Dermis lymphatic vessel endothelial cell (primary cell): ENCODE results near the gene P3H1. TPM values are rescaled to one million over a fixed set of nuclear protein-coding genes. Genes with fewer than 3 reads are reported as not detected.

Source experiments
- total RNA-seq: library from RNA; depleted of rRNA; stranded (reverse); fragments of >200 nt; gene quantifications from 2 replicates; pipeline ENCODE4 v1.2.1, GENCODE V29; 2014

The P3H1 gene
- 71.1 and 80.8 TPM in 2 replicates for total RNA-seq

GRCh38 chr1:42766741-42767509 lies at the start of gene P3H1, which contains the start of gene C1orf50:
Gene P3H1 (minus strand): TSS chr1:42767028. CDS start chr1:42766971, 57 bp downstream.
Gene C1orf50 (plus strand): TSS chr1:42767249. CDS start chr1:42767312, 63 bp downstream.

DNA sequence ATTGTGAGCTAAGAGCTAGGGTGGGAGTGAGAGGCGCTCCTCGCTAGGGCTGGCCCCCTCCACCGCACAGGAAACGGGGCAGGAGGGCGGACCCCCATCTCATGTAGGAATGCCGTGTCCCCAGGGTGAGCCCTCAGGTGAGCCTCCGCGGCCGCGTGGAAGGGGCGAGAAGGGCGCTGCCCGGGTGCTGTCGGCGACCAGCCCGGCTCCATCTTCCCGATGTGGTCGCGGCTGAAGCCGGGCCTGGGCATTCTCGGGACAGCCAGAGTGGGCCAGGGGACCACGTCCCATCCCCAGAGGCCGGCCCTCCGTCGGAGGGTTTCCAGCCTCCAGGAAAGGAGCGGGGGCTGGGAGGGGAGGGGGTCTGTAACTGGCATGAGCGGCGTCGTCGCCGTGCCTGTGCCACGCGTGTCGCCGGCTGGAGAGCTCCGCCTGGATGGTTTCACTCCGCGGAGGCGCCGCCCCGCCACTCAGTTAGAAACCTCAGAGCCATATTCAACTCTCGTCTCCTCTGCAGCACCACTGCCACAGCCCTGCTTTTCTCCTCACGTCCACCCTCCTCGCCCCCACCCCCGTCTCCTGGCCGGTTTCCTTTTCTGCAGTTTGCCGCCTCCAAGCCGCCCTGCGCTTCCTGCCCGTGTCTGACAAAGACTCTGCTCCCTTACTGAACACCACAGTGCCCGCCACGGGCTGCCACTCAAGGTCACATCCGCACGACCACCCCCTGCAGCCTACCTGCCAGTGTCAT lies 18.3 kb upstream of the P3H1 start, which contains the start of gene TMEM269:
Gene TMEM269, plus strand, starts transcription at position 46 of the 748 bp plus-strand sequence. CDS start 4,903 bp downstream, outside the sequence.

DNA sequence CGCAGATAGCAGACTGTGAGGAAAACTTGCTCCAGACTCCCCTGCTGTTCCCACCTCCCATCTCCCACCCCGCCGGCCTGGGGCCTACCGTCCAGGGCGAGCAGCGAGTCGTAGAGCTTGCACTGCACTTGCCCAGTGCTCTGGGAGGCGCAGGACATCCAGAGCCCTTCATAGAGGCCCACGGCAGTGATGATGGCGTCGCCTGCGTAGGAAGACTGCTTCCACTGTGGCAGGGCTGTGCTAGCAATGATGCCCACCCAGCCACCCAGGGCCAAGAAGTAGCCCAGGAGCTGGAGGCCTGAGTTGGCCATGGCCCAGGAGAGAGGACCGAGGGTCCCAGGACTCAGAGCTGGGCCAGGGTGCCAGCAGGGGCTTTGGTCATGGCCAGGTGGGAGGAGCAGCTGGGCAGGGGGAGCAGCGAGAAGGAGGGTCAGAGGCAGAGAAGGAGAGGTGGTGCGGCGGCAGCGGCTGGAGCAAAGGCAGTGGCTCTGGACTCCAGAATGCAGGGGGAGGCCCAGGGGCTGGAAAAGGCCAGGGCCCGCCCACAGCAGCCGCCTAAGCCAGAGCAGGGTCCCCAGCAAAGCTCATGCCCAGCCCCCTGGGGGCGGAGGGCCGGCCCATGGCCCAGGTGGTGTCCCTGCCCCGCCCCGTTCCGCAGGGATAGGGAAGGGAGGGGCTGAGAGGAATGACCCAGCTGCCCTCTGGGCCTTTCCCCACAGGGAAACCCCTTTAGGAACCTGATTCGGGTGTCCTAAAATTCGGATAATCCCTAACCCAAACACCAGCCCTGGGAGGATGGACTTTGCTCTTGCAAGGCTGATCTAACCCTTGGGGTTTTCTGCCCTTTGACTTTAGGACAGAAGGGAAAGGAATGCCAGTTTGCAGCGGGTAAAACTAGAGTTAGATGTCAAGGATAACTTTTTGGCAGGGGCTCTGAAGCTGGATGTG lies 26.8 kb downstream of the P3H1 start, which contains the start of gene CLDN19:
Gene CLDN19, minus strand, starts transcription at position 484 of the 948 bp plus-strand sequence. Its CDS starts 173 bp downstream, at position 311.

Other genes with a start within 250 kb of the P3H1 start
- gene PPIH, start 108.6 kb downstream of the P3H1 start, total RNA-seq = 13.1 and 17.1 TPM in 2 replicates
- gene YBX1, start 84.6 kb downstream of the P3H1 start, total RNA-seq = 440 and 521 TPM in 2 replicates
- not detected in 2 replicates for gene CLDN19, start 26.8 kb downstream of the P3H1 start, total RNA-seq
- 2.8 and 4.6 TPM in 2 replicates for gene C1orf50, start 221 bp upstream of the P3H1 start, total RNA-seq
- gene TMEM269, start 18.0 kb upstream of the P3H1 start, total RNA-seq = under 0.01 TPM in 1 of 2 replicates, not detected in the other
- gene ERMAP, start 50.1 kb upstream of the P3H1 start, total RNA-seq = 9.1 and 10.7 TPM in 2 replicates
- gene SVBP, start 50.4 kb upstream of the P3H1 start, total RNA-seq = 21.1 and 32.9 TPM in 2 replicates
- 6.0 and 8.4 TPM in 2 replicates for gene ZNF691, start 79.6 kb upstream of the P3H1 start, total RNA-seq
- gene SLC2A1, start 191.8 kb upstream of the P3H1 start, total RNA-seq = 5.8 and 13.3 TPM in 2 replicates